ENCODE measurements around the gene E2F2.
"Not testable (repeated sequence)": the region's sequence is repeated elsewhere in the genome, so short reads cannot be mapped to it uniquely, and the experiment has no call there.

The E2F2 gene

DNA sequence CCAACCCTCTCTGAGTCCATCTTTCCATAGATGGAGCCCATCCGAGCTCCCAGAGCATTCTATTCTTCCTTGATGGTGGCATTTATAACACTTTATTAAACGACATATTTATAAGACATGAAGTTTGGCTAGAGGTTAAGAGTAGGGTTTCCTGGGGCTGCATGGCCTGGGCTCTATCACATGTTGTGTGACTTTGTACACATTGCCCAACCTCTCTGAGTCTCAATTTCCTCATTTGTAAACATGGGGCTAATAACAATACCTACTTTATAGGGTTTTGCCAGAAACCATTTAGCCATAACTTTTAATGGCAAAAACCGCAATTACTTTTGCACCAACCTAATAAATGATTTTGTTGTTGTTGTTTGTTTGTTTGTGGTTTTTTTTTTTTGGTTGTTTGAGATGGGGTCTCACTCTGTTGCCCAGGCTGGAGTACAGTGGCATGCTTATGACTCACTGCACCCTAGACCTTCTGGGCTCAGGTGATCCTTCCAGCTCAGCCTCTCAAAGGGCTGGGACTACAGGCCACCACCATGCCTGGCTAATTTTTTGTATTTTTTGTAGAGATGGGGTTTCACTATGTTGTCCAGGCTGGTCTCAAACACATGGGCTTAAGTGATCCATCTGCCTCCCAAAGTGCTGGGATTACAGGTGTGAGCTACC is 33.1 kb downstream of the E2F2 start:
- no peak for DNase-seq
- in situ Hi-C loops (cut with MboI; ENCODE audit: low pct_unique_long_range_greater_than_20kb, low sequenced_read_pairs), result no loop called here

DNA sequence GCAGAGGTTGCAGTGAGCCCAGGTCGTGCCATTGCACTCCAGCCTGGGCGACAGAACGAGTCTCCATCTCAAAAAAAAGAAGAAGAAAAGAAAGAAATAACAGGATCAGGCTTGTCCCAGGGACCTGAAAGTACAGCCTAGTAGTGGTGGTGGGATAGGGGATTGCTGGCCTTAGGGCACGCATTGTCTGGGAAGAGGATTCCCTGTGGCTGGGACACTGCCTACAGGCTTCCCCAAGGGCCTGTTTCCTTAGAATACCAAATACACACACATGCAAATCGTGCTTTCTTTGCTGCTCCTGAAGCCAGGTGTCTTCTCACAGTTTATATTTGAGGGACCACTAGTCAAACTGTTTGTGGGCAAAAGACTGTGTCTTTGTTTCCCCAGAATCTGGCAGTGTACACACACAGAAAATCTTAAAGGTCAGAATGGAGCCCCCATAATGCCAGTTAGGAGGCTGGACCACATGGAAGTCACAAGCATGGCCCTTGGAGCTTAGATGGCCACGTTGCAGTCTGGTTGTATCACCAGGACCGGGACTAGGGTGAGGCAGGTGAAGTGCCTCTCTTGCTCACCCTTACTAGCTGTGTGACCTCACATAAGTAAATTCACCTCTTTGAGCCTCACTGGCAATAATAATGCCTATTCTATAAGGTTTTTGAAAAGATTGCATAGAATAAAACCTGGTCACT is 34.4 kb downstream of the E2F2 start:
- in situ Hi-C loops (cut with MboI; ENCODE audit: low pct_unique_long_range_greater_than_20kb, low sequenced_read_pairs), result no loop called here
- no peak for DNase-seq

DNA sequence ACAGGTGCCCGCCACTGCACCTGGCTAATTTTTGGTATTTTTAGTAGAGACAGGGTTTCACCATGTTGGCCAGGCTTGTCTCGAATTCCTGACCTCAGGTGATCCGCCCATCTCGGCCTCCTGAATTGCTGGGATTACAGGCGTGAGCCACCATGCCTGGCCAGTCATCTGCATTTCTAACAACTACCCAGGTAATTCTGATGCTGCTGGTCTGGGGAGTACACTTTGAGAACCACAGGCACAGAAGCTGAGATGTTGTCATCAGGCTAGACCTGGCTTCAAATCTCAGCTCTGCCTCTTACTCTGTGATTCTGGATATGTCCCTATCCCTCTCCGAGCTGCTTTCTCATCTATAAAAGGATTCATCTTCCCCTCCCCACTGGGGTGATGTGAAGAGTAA is 36.2 kb downstream of the E2F2 start:
- in situ Hi-C loops (cut with MboI; ENCODE audit: low pct_unique_long_range_greater_than_20kb, low sequenced_read_pairs); DNase-seq: not testable (repeated sequence)

DNA sequence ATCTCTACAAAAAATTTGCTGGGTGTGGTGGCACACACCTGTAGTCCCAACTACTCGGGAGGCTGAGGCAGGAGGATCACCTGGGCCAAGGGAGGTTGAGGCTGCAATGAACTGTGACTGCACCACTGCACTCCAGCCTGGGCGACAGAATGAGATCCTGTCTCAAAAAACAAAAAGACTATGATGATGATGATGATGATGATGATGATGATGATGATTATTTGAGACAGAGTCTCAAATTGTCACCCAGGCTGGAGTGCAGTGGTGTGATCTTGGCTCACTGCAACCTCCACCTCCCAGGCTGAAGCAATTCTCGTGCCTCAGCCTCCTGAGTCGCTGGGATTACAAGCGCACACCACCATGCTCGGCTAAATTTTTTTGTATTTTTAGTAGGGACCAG is 38.3 kb downstream of the E2F2 start:
- in situ Hi-C loops (cut with MboI; ENCODE audit: low pct_unique_long_range_greater_than_20kb, low sequenced_read_pairs); DNase-seq: not testable (repeated sequence)

DNA sequence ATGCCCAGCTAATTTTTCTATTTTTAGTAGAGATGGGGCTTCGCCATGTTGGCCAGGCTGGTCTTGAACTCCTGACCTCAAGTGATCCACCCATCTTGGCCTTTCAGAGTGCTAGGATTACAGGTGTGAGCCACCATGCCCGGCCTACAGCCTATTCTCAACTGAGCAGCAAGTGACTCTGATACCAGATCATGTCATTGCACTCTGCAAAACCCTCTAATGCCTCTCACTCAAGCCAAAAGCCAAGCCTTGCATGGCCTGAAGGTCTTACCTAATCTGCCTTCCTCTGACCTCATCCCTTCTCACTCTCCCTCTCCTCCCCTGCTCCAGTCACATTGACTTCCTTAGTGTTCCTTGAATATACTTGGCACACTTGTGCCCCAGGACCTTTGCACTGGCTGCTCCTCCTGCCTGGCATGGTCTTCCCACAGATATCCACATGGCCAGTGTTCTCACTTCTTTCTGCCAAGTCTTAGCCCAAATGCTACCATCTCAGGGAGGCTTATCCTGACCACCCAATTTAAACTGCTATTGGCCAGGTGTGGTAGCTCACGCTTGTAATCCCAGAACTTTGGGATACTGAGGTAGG is 38.8 kb downstream of the E2F2 start:
- no peak for DNase-seq
- in situ Hi-C loops (cut with MboI; ENCODE audit: low pct_unique_long_range_greater_than_20kb, low sequenced_read_pairs), result no loop called here

DNA sequence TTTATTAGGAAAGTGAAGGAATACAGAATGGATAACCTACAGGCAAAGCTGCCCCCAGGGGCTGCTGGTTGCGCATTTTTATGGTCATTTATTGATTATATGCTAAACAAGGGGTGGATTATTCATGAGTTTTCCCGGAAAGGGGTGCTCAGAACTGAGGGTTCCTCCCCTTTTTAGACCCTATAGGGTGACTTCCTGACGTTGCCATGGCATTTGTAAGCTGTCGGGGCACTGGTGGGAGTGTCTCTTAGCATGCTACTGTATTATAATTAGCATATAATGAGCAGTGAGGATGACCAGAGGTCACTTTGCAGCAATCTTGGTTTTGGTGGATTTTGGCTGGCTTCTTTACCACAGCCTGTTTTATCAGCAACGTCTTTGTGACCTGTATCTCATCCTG is 41.2 kb downstream of the E2F2 start:
- in situ Hi-C loops (cut with MboI; ENCODE audit: low pct_unique_long_range_greater_than_20kb, low sequenced_read_pairs), result no loop called here
- DNase-seq, result no peak

DNA sequence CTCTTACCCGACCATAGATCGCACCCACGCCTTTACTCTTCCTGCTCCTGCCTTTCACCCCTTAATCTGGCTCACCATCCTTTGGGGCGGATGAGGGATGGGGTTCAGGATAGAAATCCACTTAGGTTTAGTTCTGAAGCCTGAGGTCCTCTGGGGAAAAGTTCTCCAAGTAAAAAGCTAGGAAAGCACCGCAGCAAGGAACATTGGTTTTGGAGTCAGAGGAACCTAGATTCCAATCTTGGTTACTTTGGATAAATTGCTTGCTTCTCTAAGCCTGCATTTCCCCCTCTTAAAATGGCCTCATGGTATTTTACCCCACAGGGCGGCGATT is 46.1 kb downstream of the E2F2 start:
- no peak for DNase-seq
- in situ Hi-C loops (cut with MboI; ENCODE audit: low pct_unique_long_range_greater_than_20kb, low sequenced_read_pairs), result no loop called here

DNA sequence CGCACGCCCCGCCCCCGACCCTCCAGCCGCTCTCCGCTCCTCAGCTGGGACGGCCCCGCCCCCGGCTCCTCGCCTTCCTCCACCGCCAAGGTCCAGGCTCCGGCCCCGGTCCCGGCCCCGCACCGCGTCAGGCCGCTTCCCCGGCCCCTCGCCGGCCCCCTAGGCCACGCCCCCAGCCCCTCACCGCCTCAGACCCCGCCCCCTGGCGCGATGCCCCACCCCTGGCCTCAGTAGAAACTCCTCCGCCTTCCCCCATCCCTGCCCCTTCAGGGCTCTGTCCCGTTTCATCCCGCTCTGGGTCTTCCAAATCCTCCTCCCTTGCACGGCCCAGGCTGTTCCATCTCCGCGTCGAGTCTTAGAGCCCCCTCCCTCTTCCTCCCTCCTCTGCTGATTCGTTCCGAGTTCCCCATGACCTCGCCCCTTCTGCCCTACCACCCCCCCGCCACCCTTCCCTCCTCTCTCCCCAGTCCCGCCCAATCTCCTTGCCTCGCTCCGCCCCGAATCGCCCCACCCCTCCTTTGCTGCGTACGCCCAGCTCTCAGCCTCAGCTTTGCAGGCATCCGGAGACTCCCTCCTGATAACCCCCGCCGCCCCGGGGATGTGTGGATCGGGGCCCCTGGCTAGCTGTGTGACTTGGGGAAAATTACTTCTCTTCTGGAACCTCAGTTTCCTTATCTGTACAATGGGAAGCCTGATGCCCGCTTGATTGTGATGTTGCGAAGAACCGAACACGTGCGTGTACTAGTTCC is 46.6 kb downstream of the E2F2 start:
- in situ Hi-C loops (cut with MboI; ENCODE audit: low pct_unique_long_range_greater_than_20kb, low sequenced_read_pairs), result no loop called here
- peak; percentile 84 for DNase-seq

DNA sequence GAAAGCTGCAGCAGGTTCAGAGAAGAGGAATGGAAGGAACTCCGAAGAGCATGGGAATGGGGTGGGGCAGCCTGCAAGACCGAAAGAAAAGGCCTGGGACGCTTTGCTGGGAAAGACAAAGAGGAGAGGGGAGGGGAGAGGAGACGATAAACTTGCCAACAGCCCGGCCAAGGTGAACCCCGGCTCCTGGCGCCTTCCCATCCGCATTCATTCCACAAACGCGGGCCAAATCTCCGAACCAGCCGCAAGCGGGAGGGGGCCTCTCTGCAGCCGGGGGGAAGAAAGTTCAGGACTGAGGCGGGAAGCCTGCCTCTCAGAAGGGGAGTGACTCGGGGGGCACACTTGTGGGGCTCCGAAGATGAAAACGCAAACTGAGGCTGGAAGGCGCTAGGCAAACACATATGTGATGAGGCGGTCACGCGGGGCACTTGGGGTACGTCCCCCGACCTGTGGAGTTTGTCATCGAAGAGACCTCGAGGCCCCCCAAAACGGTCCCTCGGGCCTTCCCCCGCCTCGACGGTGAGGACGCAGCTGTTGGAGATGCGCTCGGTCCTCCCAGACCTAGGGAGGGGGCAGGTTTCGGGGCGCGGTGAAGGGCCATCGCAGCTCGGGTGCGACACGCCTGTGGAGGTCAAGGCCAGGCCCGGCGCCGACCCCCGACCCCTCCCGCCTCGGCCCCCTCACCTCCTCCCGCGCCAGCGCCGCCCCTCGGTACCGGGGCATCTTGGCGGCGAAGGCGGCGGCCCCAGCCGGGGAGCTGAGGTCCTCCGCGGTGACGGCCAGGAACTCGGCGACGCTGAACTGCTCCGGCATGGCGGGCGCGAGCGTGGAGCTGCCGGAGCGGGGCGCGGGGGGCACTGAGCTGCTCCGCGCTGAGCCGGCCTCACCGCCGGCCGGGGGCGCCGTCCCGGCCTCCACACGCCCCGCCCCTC is 47.4 kb downstream of the E2F2 start, which contains the start of gene ASAP3:
Gene ASAP3, minus strand, starts transcription at position 859 of the 932 bp plus-strand sequence. Its CDS starts 46 bp downstream, at position 813.
- in situ Hi-C loops (cut with MboI; ENCODE audit: low pct_unique_long_range_greater_than_20kb, low sequenced_read_pairs), result no loop called here
- DNase-seq, result no peak

DNA sequence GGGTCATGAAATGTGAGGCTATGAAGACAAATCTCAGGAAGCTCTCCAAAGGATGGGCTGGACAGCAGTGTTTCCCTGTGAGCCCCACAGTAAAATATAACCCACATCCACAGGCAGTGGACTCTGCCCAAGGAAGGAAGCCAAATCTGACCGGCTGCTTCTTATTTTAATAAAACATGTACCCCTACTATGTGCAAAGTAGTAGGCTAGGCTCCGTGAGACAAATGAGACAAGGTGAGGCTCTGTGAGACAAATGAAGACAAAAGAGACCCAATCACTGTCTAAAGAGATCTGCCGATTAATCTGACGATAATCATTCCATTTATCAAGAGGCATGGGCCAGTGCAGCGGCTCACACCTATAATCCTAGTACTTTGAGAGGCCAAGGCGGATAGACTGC is 49.1 kb downstream of the E2F2 start:
- DNase-seq, result no peak
- in situ Hi-C loops (cut with MboI; ENCODE audit: low pct_unique_long_range_greater_than_20kb, low sequenced_read_pairs), result no loop called here

DNA sequence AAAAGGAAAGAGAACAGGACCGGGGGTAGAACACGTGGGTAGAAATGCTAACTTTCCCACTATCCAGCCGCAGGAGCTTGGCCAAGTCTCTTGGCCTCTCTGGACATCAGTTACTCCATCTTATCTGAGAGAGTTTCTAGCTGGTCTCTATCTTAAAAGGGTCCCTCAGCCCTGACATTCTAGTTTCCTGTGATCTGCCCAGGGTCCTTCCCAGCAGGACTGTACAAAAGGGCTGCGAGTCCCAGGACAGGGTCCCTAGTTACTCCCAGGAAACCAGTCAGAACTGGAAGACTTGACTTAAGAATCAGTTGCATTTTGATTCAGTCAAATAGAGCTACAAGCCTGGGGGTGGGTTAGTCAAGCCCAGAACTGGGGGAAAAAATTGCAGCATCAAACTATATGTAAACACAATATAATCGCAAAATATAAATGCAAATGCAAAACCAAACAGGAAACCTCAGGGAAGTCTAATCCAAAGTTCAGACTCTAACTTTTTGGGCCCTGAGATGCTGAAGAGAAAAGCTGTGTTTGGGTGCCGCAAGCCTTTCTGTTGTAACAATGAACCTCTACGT is 49.9 kb downstream of the E2F2 start:
- in situ Hi-C loops (cut with MboI; ENCODE audit: low pct_unique_long_range_greater_than_20kb, low sequenced_read_pairs), result no loop called here
- DNase-seq, result no peak

DNA sequence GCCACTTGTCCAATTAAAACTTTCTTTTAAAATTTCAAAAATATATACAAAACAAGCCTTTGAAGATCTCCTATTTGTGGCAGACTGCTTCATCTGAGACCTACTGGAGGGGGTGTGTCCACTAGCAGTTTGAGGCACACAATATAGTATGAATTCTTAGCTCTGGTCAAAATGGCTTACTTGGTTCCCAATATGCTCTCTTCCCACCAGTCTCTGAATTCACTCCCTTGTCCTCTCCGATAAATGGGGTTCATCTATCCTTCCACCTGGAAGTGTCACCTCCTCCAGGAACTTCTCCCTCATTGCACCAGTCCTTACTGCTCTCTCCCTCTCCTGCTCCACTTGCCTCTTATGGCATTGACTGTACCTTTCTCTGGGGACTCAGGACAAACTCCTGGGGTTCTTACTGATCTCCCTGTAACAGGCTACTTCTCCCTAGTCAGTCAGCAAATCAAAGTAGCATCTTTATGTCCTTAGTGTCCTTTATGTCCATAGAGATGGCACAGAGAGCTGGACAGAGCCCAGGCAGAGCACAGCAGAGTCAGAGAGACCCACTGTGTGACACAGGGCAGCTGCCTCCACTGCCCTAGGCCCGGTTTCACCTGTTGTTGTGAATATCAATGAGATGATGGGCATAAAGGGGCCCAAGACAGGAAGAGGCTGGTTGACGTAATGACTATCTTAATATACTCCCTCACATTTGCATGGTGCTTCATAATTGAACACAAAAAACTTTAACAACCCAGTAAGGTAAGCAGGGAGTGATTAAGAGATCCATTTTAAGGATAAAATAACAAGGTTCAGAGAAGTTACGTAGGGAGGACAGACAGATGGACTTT is 50.6 kb downstream of the E2F2 start:
- in situ Hi-C loops (cut with MboI; ENCODE audit: low pct_unique_long_range_greater_than_20kb, low sequenced_read_pairs), result no loop called here
- DNase-seq, result no peak

DNA sequence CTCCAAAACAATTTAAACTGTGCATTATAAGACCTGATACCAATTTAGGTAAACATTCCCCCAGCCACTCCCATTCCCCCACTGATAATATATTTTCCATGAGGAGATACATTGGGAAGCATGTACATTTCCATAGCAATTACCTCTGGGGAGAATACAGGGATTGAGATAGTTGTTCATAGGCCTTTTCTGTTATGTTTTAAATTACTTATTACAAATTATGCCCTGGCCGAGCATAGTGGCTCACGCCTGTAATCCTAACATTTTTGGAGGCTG is 51.4 kb downstream of the E2F2 start:
- in situ Hi-C loops (cut with MboI; ENCODE audit: low pct_unique_long_range_greater_than_20kb, low sequenced_read_pairs), result no loop called here
- no peak for DNase-seq

DNA sequence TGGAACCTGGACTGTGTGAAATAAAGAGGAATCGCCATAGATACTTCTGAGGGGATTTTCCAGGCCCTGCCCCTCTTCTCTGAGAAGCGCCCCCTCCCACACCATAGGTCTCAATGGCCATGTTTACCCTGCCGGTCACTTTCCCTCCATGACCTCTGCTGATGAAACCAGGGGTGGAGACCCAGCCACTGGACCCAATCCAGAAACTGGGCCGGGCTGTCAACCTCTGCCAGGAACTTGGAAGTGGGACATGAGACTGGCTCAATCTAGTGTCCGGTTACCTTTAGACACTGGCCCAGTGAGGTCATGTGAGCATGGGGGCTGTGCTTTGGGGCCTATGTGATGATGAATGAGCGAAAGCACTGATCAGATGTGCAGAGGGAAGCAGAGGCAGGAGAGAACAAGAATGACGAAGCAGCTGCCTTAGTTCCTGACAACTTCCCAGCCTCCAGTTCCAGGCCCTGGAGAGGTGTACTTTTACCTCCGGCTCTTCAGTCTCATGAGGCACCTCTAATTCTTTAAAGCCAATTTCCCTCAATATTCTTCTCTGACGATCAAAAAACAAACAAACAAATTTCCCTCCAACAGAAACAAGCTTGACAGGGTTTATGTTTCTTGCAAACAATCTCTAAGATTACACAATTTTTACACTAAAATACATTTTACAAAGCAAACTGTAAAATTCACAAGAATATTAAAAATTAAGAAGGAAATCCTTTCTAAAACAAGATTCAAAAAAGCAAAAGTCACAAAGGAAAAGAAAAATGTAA is 52.0 kb downstream of the E2F2 start:
- in situ Hi-C loops (cut with MboI; ENCODE audit: low pct_unique_long_range_greater_than_20kb, low sequenced_read_pairs), result no loop called here
- no peak for DNase-seq

DNA sequence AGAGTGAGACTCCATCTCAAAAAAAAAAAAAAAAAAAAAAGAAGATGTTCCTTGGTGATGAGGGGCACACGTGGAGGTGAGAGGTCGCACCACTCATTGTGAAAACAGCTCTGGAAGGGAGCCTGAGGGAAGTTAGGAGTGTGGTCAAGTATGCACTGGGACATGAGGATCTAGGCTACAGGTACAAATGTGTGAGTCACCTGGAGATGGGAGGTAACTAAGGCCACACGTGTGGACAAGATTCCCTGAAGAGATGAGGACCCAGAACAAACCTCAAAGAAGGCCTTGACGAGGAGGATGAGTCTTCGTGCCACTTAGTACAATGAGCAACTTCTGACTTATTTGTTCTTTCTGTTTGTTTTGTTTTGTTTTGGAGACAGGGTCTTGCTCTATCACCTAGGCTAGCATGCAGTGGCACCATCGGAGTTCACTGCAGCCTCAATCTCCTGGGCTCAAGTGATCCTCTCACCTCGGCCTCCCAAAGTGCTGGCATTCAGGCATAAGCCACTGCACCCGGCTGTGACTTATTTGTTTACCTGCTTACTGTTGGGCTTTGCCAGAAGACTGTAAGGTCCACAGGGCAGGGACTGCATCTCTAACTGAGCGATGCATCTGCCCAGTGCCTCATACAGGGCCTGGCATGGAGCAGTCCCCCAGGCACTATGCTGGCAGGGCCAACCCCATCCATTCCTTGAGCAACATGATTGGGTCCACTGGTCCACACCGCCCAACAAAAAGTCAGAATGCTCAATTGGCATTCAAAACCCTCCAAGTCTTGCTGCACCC is 53.5 kb downstream of the E2F2 start:
- in situ Hi-C loops (cut with MboI; ENCODE audit: low pct_unique_long_range_greater_than_20kb, low sequenced_read_pairs), result no loop called here
- DNase-seq, result no peak

DNA sequence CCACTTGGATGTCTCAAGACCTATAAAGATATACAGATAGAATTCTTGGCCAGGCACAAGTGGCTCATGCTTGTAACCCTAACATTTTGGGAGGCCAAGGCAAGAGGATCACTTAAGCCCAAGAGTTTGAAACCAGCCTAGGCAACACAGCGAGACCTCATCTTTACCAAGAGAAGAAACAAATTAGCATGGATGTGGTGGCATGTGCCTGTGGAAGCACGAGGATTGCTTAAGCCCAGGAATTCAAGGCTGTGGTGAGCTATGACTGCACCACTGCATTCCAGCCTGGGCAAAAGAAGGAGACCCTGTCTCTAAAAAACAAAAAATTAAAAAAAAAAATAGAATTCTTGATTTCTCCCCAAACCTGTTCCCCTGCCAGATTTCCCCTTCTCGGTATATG is 55.4 kb downstream of the E2F2 start:
- no peak for DNase-seq
- in situ Hi-C loops (cut with MboI; ENCODE audit: low pct_unique_long_range_greater_than_20kb, low sequenced_read_pairs), result no loop called here

DNA sequence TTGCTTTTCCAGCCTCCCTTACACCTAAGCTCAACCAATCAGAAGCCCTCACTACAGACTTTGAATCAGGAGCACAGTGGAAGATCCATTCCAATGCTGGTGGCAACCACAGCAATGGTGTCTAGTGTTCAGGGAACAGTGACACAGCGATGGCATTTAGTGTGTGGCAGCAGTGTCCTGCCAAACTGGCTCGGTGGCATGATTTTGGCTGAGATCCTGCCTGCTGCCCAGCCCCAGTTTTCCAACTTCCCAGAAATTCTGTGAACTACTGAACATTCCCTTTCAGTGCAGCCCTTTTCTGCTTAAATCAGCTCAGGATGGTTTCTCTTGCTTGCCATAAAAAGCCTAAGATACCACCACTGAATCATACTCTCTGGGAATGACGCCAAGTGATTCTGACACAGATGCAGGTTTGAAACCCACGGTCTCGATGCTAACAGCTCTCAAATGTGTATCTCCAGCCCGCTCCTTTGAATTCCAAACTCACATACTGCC is 55.9 kb downstream of the E2F2 start:
- no peak for DNase-seq
- in situ Hi-C loops (cut with MboI; ENCODE audit: low pct_unique_long_range_greater_than_20kb, low sequenced_read_pairs), result no loop called here

All from KBM-7 (cell line).